HG03432 (cell line): ENCODE measurements around the gene SLFN11.
"Not testable (repeated sequence)": the region's sequence is repeated elsewhere in the genome, so short reads cannot be mapped to it uniquely, and the experiment has no call there.

Source experiments
- ATAC-seq: cut with Tn5 transposase; IDR thresholded peaks from one replicate; pipeline ENCODE4 v1.9.1; 2021; ENCODE audit warnings: mild to moderate bottlenecking, moderate library complexity; ENCODE audit not compliant: unreplicated experiment

The SLFN11 gene

DNA sequence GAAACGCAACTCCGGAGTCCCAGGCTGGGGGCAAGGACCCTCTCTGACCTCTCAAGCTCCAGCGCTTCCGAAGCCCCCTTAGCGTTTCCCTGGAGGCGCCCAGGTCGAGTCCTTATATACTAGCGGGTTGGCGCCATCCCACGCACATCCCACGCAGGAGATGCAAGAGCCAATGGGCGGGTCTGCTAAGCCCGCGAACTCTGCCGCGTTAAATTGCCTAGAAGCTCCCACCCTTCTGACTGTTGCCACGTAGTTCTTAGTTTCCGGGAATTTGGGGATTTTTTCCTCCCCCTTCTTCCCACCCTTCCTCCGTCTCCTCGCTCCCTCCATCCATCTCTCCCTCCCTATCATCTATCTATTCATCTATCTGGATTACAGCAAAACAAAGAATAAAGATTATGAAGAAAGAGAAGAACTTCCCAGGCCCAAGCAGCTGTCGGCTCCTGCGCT lies at the start of gene SLFN11:
SLFN11 (minus strand) TSS at position 88 of the 450 bp plus-strand sequence. CDS start 9,814 bp downstream, outside the sequence.
- peak; percentile 61 for ATAC-seq

DNA sequence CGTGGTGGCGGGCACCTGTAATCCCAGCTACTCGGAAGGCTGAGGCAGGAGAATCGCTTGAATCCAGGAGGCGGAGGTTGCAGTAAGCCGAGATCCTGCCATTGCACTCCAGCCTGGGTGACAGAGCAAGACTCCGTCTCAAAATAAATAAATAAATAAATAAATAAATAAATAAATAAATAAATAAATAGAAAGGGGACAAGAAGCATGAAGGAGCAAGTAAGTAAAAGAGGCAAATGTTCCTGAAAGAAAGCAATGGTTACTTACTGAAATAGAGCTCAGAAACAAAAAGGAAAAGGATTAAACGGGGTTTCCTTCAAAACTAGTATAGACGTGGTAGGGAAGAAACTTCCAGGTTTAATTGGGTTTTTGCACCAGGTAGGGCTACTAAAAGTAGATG lies 47.6 kb upstream of the SLFN11 start:
- ATAC-seq, result not testable (repeated sequence)

DNA sequence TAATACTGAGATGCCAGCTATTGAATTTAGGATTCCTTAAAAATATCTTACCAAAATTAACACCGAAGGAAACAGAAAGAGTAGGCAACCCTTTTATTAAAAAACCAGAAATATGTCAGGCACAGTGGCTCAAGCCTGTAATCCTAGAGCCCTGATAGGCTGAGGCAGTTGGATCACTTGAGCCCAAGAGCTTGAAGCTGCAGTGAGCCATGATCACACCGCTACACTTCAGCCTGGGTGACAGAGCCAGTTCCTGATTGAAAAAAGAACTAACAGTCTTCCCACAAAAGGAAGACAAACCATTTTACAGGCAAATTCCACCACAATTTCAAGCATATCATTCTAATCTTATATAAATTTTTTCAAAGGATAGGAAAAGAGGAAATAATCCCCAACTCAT lies 43.2 kb upstream of the SLFN11 start:
- ATAC-seq, result no peak

- not testable (repeated sequence) for ATAC-seq
Observed at GRCh38 chr17:35414707-35415106, 41.3 kb upstream of the SLFN11 start.

GRCh38 chr17:35414247-35414646 lies 40.8 kb upstream of the SLFN11 start:
- ATAC-seq, result no peak

DNA sequence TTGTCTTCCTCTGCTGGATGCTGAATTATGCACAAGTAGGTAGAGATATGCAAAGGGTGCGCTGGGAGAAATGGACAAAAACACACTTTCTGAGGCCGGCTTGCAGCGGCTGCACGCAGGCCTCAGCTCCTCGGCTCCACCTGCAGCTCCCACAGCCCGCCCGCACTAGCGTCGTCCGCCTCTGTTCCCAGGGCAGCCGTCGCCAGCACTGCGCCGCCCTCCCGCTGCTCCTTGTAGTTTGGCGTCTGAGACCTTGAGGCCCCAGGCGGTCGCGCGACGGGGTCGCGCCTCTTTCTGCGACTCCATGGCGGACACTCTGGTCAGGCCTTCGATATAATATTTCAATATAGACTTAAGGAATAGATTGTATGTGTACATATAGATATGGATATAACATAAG lies 34.1 kb upstream of the SLFN11 start:
- no peak for ATAC-seq

DNA sequence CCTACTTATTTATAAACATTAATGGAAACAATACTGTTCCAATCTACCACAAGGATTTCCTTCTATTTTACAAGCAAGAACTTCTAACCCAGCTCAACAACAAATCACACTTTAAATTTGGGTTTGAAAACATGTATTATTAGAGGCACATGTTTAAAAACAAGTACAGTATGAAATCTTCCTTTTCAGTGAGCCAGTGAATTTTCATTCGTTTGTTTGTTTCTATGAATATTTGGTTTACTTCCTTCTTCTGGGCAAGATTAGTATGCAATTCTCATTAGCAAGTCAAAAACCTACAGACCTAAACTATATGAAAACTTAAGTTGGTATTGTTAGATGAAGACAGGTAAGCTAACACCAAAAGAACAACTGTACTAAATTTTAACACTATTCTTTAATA lies 33.1 kb upstream of the SLFN11 start:
- no peak for ATAC-seq

DNA sequence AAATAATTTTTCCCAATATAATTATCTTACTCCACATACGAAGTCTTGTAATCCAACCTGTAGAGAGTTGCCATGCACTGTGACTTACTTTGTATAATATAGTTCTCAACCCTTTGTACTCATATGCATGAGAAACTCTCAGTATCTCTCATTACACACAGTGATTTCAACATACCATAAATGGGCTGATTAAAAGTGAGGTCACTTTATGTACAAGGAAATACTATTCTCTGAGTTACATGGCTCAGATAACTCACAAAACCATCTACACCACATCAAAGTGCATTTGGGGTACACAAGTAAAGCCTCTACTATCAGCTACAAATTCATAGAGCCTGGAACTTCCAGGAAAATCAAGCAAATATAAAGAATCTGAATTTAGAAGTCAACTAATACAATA lies 30.9 kb upstream of the SLFN11 start:
- no peak for ATAC-seq

GRCh38 chr17:35393783-35394182 lies 20.4 kb upstream of the SLFN11 start:
- not testable (repeated sequence) for ATAC-seq

DNA sequence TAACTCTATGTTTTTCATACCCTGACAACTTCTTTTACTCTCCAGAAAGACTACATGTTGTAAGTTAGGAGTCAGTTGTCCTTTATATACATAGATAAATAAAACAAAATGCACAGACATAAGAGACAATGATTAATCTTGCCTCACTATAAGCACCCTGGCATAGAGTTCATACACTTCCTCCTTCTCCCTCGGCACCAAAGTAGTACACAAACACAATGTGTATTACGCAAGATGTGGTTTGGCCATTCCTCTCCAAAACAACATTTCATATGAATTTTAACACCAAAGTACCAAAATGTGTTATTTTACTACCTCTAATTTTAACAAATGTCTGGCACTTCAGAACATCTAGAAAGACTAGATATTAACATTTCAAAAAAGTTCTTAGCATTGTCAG lies 17.2 kb upstream of the SLFN11 start:
- ATAC-seq, result no peak

GRCh38 chr17:35390156-35390555 lies 16.7 kb upstream of the SLFN11 start:
- ATAC-seq, result no peak

GRCh38 chr17:35387496-35387895 lies 14.1 kb upstream of the SLFN11 start:
- no peak for ATAC-seq

GRCh38 chr17:35377706-35378105 lies 4.3 kb upstream of the SLFN11 start:
- ATAC-seq, result no peak

DNA sequence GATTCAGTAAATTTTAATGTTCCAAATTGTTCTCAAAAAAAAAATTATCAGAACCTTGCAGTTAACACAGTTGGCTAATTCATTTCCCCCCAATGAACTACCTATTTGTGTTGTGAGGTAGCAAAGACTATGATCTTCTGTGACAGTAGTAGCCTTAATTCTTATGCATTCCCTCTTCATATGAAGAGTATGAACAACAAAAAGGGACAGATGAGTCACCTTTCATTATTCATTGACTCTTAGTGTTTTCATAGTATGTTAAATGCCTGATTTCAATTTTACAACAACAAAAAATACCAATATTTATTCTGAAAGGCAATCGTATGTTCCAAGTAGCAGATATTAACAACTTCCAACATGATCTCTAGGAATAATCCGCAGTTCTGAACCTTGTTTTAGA lies 3.6 kb upstream of the SLFN11 start:
- no peak for ATAC-seq

- no peak for ATAC-seq
Observed at GRCh38 chr17:35376245-35376644, 2.8 kb upstream of the SLFN11 start.

DNA sequence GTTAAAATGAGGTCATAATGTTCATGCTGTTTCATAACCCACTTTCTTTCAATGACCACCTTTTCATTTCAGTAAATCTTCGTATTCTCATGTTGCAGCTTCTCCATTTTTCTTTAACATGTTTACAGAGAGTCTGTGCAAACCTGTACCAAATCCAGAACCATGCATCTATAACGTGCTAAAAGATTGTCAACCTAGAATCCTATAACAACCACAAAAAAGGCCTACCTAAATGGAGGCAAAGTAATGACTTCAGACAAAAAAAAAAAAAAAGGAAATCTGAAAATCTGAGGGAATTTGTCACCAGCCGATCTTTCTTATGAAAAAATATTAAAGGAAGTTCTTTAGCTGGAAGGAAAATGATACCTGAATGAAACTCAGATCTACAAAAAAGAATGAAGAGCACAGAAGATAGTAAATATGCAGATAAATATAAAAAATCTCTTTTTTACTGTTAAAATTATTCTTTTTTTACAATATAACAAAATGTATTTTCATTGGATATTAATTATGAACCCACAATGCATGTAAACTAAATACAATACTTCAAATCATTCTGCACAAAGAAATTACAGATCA lies 1.4 kb upstream of the SLFN11 start:
- ATAC-seq, result no peak

DNA sequence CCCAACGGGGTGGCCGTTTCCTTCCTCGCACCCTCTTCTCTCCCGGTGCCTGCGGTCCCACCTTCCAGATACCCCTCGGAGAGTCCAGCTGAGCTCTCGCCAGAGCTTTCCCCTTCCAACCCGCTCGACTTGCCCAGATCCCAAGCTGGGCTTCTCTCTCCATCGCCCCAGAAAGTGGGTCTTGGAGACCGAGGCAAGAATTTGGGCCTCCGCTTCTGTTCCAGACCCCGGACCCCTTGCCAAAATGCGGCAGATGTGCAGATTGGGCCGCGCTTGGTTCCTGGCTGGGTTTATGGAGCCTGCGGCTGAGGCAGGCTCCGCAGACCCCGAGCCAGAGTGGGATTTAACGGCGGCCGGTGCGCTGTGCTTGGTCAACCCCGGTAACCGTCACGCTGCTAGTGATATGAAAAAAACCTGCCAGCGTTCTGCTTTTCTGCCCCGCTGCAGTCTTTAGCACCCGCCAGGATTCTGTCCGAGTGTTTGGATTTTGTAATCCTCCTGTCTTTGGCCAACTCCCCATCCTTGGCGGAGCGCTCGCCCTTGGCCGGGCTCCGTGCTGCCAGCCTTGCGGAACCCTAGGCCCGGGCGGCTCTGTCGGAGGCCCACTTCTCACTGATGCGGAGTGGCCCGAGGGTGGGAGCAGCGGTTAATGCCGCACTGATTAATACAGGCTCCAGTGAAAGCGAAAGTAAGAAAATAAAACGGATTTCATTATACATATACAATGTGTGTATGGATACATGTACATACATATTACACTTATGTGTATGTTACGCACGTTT lies 754 bp upstream of the SLFN11 start:
- ATAC-seq, result peak; percentile 38

DNA sequence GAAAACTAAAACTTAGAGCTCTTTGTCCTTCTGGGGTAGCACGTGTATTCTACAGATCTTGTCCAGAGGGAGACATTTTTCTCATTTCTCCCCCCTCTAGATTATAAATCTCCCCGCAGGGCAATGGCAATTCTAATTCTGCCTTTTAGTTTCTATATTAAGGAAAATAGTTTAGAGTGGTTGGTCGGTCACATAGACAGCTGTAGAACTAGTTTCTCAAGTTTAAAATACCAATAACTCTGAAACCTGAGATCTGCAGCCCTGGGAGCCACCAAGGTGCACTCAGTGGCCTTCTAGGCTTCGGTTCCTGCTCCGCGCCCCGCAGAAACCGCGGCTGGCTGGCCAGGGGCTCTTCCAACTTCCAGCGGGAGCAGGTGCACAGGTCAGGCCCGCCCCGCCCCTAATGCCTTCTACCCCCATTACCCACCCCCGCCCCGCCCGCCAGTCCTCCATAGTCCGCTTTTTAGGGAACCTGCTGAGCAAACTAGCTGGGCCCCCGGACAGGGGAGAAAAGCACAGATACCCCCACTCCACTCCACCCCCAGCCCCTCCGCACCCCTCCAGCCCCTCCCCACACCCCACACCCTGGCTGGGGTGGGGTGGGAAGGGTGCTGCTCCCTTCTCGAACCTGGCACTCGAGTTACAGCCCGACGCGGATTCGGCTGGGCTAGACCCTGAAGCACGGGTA lies 431 bp downstream of the SLFN11 start:
- peak; percentile 25 for ATAC-seq

GRCh38 chr17:35371934-35372333 lies 1.5 kb downstream of the SLFN11 start:
- ATAC-seq, result no peak

GRCh38 chr17:35368081-35368830 lies 5.2 kb downstream of the SLFN11 start:
- ATAC-seq, result peak; percentile 95

GRCh38 chr17:35361027-35361426 lies 12.4 kb downstream of the SLFN11 start:
- no peak for ATAC-seq
